CD4-positive, alpha-beta T cell treated with Interleukin-17A for 4 hours (primary cell): ENCODE measurements around the gene SEMA3F.

ENCODE experiments used
- DNase-seq: peaks from one replicate; pipeline ENCODE4 v3.0.0-alpha.2; 2020; ENCODE audit warnings: mixed read lengths

Gene SEMA3F

GRCh38 chr3:50132421-50133282 is 22.5 kb upstream of the SEMA3F start:
- no peak for DNase-seq

- no peak for DNase-seq
These were observed 21.9 kb upstream of the SEMA3F start for GRCh38 chr3:50133283-50133615.

- no peak for DNase-seq
These were observed 20.8 kb upstream of the SEMA3F start for GRCh38 chr3:50134367-50134766.

DNA sequence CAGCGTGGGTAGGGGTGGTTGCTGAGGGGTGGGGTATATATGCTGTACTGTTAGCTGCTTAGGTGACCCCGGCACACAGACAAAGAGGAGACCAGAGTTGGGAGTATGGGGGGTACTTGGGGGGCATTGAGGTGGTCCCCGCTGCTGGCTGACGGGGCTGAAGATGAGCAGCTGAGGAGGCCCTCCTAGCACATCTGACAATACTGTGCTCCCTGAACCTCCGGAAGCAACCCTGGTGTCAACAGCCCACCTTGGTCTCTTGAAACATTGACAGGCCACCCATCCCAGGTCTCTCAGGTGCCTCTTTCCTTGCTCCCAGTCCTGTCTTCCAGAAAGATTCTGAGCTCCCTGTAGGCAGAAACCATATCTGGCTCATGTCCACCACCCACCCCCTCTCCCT is 19.2 kb upstream of the SEMA3F start:
- DNase-seq, result no peak

GRCh38 chr3:50136714-50137405 is 18.3 kb upstream of the SEMA3F start:
- no peak for DNase-seq

DNA sequence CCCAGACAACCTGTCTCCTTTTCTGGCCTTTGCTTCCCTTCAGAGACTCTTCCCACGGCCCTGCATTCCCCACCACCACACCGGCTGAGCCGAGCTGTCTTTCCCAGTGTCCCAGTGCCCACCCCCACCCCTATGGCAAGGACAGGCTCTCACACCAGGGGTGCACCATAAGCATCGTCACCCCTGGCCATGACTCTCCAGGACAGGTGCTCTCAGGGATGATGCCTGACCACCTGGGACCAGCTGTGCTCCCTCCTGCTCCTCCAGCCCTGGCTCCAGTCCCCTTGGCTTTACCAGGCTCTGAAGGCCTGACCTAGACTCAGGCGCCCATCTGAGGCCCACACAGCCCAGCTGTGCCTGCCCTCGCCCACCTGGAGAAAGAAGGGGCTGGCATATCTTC is 17.6 kb upstream of the SEMA3F start:
- no peak for DNase-seq

GRCh38 chr3:50138266-50139200 is 16.6 kb upstream of the SEMA3F start:
- no peak for DNase-seq

DNA sequence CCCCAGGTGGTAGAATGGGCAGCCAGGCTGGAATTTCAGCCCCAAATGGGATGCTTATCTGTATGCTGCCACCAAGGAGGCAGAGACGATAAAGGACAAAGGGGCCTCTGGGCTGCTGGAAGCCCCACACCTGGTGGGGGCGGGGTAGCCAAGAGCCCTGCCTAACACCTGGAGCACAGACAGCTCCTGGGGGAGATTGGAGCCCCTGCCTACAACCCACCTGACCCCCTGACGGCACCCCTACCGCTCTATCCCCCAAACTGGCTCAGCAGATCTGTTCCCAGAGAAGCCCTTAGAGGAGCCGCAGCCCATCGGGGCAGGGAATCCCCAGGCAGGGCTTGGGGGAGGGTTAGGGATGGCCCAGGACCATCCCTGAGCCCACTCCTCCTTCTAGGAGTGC is 15.8 kb upstream of the SEMA3F start:
- no peak for DNase-seq

DNA sequence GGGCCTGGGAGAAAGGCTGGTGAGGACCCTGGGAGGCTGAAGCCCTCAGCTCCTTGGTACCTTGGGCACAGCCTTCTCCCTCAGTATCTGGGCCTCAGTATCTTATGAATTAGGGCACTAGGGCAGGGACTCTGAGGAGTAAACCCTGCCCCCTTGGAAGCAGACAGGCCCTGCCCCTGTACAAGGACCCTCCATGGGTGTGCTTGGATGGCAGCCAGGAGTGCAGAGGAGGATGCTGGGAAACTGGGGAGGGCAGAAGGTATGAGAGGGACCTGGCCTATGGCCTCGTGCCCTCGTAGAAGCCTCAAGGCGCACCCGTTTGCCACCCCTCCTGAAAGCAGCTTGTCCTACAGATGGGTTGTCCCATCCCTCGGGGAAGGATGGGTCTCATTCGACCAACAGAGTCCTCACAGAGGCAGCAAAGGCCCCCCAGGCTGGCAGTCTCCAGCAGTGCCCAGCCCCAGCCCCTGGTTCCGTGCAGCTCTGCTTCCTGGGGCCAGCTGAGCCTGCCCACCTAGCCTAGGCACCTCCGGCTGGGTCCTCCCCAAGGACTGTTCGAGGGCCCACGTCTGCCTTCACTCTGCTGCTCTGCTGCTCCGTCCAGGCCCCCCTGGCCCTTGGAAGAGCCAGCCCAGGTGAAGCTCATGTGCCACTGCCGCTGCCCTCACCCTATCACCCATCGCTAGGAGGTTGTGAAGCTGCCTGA is 15.3 kb upstream of the SEMA3F start:
- no peak for DNase-seq

GRCh38 chr3:50140990-50141389 is 14.1 kb upstream of the SEMA3F start:
- no peak for DNase-seq

- DNase-seq, result no peak
These were observed 8.7 kb upstream of the SEMA3F start for GRCh38 chr3:50146316-50146901.

- DNase-seq, result no peak
These were observed 8.1 kb upstream of the SEMA3F start for GRCh38 chr3:50147016-50147415.

GRCh38 chr3:50147447-50147846 is 7.7 kb upstream of the SEMA3F start:
- no peak for DNase-seq

DNA sequence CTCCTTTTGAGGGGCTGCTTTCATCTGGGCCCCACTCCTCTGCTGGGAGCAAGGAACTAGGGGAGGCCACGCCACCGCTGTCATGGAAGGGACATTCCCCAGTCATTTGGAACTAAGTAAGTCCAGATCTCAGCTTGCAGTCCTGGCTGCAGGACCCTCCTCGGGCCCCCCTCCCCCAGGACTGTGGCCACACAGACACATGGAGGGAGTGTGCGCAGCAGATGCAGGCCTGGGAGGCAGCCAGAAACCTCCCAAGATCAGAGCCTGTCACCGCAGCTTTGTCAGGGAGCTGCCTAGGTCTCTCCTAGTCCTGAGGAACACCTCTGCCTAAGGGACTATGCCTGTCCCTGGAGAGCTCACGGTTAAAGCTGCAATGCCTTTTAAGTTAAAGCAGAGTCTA is 7.3 kb upstream of the SEMA3F start:
- DNase-seq, result no peak

DNA sequence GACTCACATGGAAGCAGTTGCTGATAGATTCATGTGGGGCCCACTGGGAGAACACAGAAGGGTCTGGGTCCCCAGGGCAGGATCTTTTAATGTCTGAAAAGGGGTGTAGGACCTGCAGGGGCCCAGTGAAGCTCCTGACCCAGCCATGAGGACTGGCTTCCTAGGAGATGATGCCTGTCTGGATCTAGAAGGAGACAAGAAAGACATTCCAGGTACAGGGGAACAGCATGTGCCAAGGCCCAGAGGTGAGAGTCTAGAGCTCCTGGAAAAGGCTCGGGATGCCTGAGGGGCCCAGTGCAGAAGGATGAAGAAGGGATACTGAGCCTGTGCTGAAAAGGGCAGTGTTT is 4.7 kb upstream of the SEMA3F start:
- DNase-seq, result no peak

DNA sequence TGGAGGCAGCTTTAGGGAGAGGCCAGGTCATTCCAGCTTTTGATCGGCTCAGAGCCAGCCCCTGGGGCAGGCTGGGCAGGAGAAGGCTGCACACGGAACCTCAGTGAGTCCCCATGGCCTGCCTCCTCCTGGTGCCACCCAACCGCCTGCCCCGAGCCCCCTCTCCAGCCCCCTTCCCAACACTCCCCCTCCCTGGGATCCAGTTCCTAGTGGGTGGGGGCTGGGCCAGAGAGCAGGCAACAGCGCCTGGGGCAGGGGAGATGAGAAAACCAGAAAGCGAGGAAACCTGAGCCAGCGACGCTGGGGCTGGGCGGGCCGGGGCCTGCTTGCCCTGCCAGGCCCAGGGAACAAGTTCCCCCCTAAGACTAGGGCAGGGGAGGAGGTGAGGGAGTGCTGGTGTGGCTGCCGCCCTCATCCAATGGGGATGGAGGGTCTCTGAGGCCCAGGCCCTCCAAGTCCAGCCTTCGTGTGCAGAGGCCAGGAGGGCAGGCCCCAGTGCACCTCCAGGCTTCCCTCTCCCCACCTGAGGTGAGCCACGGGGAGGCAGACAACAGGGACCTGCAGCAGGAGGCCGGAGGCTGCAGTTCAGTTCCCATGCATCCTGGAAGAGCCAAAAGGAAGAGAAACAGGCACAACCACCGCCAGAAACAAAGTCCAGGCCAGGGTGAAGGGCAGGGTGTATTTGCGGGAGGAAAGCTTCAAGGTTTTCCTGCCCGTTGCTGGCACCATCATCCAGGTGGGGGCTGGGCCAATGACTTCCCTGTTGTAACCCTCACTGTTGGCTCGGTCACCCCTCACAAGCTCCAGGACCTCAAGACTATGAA is 4.0 kb upstream of the SEMA3F start:
- no peak for DNase-seq

GRCh38 chr3:50151728-50152127 is 3.4 kb upstream of the SEMA3F start:
- DNase-seq, result no peak

DNA sequence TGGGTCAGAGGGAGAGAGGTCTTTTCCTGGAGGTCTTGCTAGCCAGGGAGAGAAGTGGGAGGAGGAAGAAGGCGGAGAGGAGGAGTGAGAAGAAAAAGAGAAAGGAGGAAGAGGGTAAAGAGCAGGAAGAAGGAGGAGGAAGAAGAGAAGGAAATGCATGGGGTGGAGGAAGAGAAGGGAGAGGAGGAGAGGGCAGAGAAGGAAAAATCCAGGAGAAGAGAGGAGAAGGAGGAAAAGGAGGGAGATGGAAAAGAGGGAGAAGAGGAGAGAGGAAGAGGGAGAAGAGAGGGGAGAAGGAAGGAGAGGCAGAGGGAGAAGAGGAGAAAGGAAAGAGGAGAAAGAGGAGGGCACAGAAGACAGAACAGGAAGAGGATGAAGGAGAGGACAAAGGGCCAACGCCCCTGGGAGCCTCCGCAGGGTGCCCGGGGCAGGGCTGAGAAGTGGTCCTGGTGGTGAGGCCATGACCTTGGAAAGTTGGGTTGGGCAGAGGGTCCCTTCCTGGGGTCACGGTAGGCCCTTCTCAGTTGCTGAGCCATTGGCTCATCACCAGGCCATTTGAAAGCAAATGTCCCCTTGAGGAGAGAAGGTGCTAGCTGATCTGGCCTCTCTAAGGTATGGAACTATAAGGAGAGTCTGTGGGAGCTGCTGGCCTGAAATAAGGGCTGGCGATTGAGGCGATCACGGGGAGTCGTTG is 1.2 kb upstream of the SEMA3F start:
- DNase-seq, result no peak

DNA sequence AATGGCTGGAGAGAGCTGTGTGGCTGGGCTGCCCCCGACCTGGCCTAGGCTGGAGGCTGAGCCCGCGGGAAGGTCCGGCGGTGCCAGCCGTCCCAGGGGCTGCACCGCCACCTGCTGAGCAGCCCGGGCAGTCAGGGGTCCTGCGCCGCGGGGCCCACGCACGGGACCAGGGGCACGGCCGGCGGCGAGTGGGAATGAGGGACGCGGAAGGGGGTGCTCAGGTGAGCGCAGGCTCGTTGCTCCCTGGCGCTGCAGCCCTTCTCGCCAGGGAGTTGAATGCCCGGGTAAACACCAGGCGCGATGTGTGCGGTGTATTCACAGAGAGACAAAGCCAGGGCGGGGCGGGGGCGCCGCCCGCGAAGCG is 666 bp upstream of the SEMA3F start:
- no peak for DNase-seq

GRCh38 chr3:50155491-50155878 is 361 bp downstream of the SEMA3F start:
- no peak for DNase-seq

GRCh38 chr3:50155891-50156290 is 767 bp downstream of the SEMA3F start:
- DNase-seq, result no peak
